AML-193 (cell line): ENCODE measurements around the gene HTR1D.
"Not testable (repeated sequence)": the region's sequence is repeated elsewhere in the genome, so short reads cannot be mapped to it uniquely, and the experiment has no call there.

ENCODE experiments used
- DNase-seq, 2 experiments: peaks; one replicate each; lab custom pipeline; 2025; lab: John Stamatoyannopoulos, UW

HTR1D gene

DNA sequence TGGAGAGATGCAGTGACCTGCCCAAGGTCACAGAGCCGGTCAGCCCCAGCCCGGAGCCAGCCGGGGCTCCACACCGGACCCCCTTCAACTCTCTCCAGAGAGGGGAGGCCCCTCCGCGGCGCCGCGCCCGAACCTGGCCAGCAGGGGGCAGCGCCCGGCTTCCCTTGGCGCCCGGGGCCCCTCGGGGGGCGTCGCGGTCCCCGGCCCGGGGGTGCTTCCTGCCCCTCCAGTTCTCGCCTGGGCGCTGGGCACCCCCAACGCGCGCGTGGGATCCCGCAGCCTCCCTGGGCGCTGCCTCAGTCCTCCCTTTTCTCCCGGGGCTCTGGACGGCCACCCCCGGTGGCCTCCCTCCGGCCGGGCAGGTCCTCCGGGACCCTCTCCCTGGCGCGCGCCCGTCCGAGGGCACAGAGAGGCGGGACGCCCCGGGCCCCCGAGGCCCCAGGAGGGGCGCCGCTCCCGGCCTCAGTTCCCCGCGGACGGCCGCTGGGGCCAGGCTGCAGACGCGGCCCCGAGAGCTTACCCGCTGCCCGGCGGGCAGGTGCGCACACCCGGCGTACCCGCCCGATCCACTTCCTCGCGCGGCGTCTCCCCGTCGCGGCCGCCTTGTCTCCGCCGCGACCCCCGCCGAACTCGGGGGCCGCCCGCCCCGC lies 406 bp downstream of the HTR1D start:
- no peak for DNase-seq

- DNase-seq, result no peak
Observed at GRCh38 chr1:23215751-23216449, 1.4 kb downstream of the HTR1D start.

DNA sequence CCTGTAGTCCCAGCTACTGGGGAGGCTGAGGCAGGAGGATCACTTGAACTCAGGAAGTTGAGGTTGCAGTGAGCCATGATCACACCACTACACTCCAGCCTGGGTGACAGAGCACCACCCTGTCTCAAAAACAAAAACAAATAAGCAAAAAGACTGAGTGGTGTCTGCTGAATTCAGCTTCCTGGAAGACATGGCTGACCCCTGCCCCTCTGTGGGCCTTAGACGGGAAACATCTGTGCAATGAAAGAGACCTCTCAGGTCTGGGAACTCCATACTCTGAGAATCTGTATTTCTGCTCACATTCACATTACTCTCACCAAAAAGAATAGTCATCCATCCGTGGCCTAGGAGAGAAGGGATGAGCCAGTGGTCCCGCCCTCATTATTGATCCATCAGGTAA lies 2.0 kb downstream of the HTR1D start:
- no peak for DNase-seq

DNA sequence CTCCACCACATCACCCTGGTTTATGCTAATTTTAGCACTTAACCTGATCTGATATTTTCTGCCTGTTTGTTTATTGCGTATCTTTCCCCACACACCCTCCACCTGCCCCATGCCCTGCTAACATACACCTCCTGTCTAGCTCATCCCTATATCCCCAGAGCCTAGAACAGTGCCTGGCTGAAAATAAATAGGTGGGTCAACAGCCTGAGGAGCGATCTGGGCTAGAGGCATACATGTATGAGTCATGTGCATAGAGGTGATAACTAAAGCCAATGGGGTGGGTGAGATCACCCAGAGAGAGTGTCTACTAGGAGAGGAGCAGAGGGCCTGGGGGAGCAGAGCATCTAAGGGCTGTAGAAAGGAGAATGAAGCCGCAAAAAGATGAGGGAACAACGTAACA lies 2.7 kb downstream of the HTR1D start:
- no peak for DNase-seq

GRCh38 chr1:23211955-23212354 lies 5.3 kb downstream of the HTR1D start:
- DNase-seq, result no peak

- DNase-seq, result no peak
Observed at GRCh38 chr1:23210963-23211362, 6.3 kb downstream of the HTR1D start.

DNA sequence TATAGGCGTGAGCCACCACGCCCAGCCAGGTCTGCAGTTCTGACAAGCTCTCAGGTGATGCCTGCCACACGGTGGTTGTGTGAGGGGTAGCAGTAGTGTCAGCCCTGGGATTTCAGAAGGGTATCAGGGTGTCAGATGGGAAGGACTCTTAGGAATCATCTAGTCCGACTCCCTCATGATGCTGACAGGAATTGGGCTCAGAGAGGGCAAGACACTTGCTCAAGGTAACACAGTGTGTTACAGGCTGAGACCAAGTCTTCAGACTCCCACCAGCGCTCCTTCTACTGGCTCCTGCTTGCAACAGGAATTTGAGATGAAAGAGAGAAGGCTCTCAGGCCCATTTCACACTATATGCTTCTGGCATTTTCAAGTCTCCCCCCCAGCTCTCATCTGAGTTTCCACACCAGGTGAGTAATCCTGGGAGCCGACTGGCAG lies 6.9 kb downstream of the HTR1D start:
- DNase-seq, result no peak

- DNase-seq, result no peak
Observed at GRCh38 chr1:23209770-23210169, 7.5 kb downstream of the HTR1D start.

DNA sequence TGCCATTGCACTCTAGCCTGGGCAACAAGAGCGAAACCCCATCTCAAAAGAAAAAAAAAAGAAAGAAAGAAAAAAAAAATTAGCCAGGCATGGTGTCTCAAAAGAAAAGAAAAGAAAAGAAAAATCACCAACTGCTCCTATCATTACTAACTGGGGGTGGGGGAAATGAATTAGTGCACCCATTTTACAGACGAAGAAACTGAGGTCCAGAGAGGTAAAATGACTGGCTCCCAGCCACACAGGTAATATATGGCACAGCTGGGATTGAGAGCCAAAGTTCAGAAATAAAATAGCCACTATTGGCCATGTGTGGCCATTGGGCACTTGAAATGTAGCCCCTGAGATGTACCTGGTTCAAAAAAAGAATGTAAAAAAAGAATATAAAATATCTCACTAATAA lies 8.8 kb downstream of the HTR1D start:
- no peak for DNase-seq

DNA sequence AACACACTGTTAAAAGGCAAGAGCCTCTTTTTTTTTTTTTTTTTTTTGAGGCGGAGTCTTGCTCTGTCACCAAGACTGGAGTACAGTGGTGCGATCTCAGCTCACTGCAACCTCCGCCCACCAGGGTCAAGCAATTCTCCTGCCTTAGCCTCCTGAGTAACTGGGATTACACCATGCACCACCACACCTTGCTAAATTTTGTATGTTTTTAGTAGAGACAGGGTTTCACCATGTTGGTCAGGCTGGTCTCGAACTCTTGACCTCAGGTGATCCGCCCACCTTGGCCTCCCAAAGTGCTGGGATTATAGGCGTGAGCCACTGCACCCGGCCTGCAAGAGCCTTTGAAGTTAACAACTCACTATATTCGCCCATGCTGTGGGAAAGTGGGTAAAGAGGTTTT lies 9.6 kb downstream of the HTR1D start:
- DNase-seq, result not testable (repeated sequence)

- no peak for DNase-seq
Observed at GRCh38 chr1:23202263-23202749, 15.0 kb downstream of the HTR1D start.

GRCh38 chr1:23200883-23201282 lies 16.4 kb downstream of the HTR1D start:
- DNase-seq, result no peak

DNA sequence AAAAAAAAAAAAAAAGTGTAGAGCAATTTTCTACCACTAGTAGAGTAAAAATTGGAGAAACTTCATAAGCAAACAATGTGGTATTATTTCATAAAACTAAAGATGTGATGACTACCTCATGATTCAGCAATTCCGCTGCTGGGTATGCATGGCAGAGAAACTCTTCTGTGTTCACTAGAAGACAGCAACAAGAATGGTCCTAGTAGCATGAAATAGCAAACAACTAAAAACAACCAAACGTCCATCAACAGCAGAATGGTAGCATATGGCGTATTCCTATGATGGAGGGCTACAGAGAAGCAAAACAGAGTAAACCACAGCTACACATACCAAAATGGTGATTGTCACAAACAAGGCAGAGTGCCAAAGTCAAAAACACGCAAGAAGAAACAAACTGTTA lies 18.9 kb downstream of the HTR1D start:
- DNase-seq, result no peak

- no peak for DNase-seq
Observed at GRCh38 chr1:23196627-23197328, 20.5 kb downstream of the HTR1D start.

DNA sequence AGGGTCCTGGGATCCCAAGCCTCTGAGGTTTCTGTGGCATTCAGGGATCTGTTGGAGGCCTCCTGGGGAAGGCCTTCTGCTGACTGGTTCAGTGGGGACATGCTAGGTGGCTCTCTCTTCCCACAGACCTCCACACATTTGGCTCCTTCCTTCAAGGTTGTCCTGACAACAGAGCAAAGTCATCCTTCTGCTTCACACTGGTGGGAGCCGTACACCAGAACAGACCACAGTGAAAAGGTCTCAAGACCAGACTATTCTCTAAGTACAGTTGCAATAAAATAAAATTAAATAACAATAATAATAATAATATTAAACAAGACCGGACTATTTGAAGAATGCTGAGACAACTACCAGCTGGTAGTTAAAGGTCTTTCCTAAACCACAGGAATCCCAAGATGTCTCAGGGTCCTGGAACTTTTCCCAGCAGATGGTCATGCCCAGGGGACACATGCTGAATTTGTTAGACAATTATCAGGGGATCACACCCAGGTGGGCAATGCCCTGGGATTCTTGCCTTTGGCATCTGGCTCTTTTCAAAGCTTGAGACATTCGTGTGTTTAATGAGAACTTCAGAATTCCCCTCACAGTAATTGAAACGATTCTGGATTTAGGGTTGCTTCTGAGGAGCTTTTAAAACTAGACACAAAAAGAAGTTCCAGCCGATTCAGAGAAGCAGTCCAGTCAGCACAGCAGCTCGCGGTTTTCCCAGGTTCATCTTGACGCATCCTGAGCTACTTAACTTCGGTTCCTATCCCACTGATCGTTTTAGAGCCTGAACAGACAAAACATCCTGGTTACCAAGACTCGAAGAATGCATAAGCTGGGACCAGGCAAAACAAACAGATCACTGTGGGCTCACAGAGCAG lies 22.9 kb downstream of the HTR1D start:
- no peak for DNase-seq

- no peak for DNase-seq
Observed at GRCh38 chr1:23193391-23194118, 23.7 kb downstream of the HTR1D start.

DNA sequence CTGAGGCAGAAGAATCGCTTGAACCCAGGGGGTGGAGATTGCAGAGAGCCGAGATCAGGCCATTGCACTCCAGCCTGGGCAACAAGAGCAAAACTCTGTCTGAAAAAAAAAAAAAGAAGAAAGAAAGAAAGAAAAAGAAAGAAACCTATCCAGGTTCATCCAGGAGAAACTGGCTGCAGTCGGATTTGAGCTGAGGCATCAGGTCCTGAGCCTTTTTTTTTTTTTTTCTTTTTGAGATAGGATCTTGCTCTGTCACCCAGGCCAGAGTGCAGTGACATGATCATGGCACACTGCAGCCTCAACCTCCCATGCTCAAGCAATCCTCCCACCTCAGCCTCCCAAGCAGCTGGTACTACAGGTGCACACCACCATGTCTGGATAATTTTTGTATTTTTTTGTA lies 26.1 kb downstream of the HTR1D start:
- DNase-seq, result no peak

DNA sequence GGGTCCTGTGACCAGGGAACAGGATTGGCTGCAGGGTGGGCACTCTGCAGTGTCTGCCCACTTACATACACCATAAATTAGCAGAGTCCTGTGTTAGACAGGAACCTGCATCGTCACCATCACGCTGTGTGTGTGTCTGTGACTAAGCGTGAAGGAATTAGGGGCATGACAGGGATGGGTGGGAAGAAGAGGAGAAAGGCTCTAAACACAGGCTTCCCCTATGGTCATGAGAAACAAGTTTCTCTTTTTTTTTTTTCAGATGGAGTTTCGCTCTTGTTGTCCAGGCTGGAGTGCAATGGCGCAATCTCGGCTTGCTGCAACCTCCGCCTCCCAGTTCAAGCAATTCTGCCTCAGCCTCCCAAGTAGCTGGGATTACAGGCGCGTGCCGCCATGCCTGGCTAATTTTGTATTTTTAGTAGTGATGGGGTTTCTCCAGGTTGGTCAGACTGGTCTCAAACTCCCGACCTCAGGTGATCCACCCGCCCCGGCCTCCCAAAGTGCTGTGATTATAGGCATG lies 28.3 kb downstream of the HTR1D start:
- DNase-seq, result not testable (repeated sequence)

GRCh38 chr1:23188434-23188884 lies 28.8 kb downstream of the HTR1D start:
- no peak for DNase-seq

GRCh38 chr1:23187637-23188036 lies 29.7 kb downstream of the HTR1D start:
- DNase-seq, result no peak

DNA sequence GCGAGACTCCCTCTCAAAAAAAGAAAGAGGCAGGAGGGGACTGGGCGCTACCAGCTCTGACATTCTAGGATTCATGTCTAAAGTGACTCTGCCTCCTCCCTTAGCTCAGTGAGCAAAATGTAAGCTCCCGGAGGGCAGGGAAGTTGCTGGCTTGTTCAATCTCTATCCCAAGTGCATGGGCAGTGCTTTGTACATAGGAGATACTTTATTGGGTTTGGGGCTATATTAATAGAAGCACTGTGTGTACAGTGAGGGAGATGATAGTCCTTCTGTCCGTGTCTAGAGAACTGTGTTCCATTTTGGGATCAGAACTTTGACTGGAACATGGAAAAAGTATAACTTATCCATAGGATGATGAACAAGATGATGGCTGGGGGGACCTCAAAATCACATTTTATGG lies 31.9 kb downstream of the HTR1D start:
- no peak for DNase-seq
